Fibroblast of lung (primary cell): ENCODE data around the gene ROR2. TPM values are rescaled to one million over a fixed set of nuclear protein-coding genes. Genes with fewer than 3 reads are reported as not detected.

ENCODE experiments used
- DNase-seq, 2 donors: peaks; one replicate each; pipeline versions ENCODE4 v3.0.0 to v3.0.0-alpha.2; 2010; ENCODE audit warnings: low read depth in 2 of 2
- H2AFZ ChIP-seq: 2 replicates; pipeline ENCODE4 v1.5.1; 2012; ENCODE audit warnings: low read length, control low read depth, inconsistent platforms
- H3K27ac ChIP-seq: 2 replicates; pipeline ENCODE4 v1.5.1; 2011; ENCODE audit warnings: low read length, control low read depth; ENCODE audit not compliant: insufficient read depth
- H3K27me3 ChIP-seq: 2 replicates; pipeline ENCODE4 v1.5.1; 2011; ENCODE audit warnings: mild to moderate bottlenecking, low read length; ENCODE audit not compliant: control insufficient read depth, insufficient read depth
- H3K36me3 ChIP-seq: 2 replicates; pipeline ENCODE4 v1.5.1; 2011; ENCODE audit warnings: low read length; ENCODE audit not compliant: control insufficient read depth, insufficient read depth
- H3K4me1 ChIP-seq: 2 replicates; pipeline ENCODE4 v1.5.1; 2011; ENCODE audit warnings: low read length; ENCODE audit not compliant: control insufficient read depth, insufficient read depth; ENCODE audit errors: extremely low read depth
- H3K4me2 ChIP-seq: 2 replicates; pipeline ENCODE4 v1.5.1; 2011; ENCODE audit warnings: low read length, control low read depth; ENCODE audit not compliant: insufficient read depth; ENCODE audit errors: extremely low read depth
- H3K4me3 ChIP-seq, 4 experiments: fragments of 200-600 bp in 1 of 4; sonication (generic) in 1 of 4; replicated peaks in 1 of 4; 2 replicates each; pipeline ENCODE4 v1.5.1; 2011 to 2016; ENCODE audit warnings: low read length in 4 of 4, low read depth in 3 of 4, mild to moderate bottlenecking in 3 of 4, control low read depth in 2 of 4, inconsistent platforms in 1 of 4, mixed read lengths in 1 of 4; ENCODE audit not compliant: insufficient read depth in 1 of 4; ENCODE audit errors: control extremely low read depth in 1 of 4
- H3K79me2 ChIP-seq: 2 replicates; pipeline ENCODE4 v1.5.1; 2012; ENCODE audit warnings: mild to moderate bottlenecking, low read length, inconsistent platforms; ENCODE audit not compliant: control insufficient read depth, insufficient read depth
- H3K9ac ChIP-seq: 2 replicates; pipeline ENCODE4 v1.5.1; 2011; ENCODE audit warnings: mild to moderate bottlenecking, low read length, control low read depth; ENCODE audit not compliant: insufficient read depth
- H3K9me3 ChIP-seq: 2 replicates; pipeline ENCODE4 v1.5.1; 2012; ENCODE audit warnings: low read depth, low read length; ENCODE audit not compliant: control insufficient read depth, insufficient read depth
- H4K20me1 ChIP-seq: 2 replicates; pipeline ENCODE4 v1.5.1; 2011; ENCODE audit warnings: low read length; ENCODE audit not compliant: control insufficient read depth, insufficient read depth; ENCODE audit errors: extremely low read depth
- EZH2 ChIP-seq: IDR thresholded peaks from 2 replicates; pipeline ENCODE4 v1.5.1; 2012; ENCODE audit warnings: low read length, control low read depth, mild to moderate bottlenecking; ENCODE audit errors: missing control alignments
- polyA plus RNA-seq, 2 donors: library from polyadenylated mRNA; depleted of rRNA in 1 of 2; stranded (reverse) in 1 of 2; unstranded in 1 of 2; fragments of >200 nt; gene quantifications; 2 replicates each; pipeline ENCODE4 v1.2.1, GENCODE V29; 2011 to 2012; ENCODE audit warnings: missing spikeins in 1 of 2
- total RNA-seq: library from RNA; depleted of rRNA; stranded (reverse); fragments of >200 nt; gene quantifications from 2 replicates; pipeline ENCODE4 v1.2.1, GENCODE V29; 2014
- TF ChIP-seq, protein P1 (sequence below), 2 donors: IDR thresholded peaks in 1 of 2; conservative IDR thresholded peaks in 1 of 2; 1 replicate in 1 of 2; 2 replicates in 1 of 2; pipeline ENCODE4 v1.5.1; 2011 to 2012; ENCODE audit warnings: low read length in 2 of 2, control low read depth in 1 of 2, inconsistent platforms in 1 of 2, low read depth in 1 of 2, mild to moderate bottlenecking in 1 of 2

ROR2 gene
- total and polyA plus RNA-seq, 2 donors (not counting 1 experiment from before 2014, with no cell fraction given), result 2.3 to 27.9 TPM

DNA sequence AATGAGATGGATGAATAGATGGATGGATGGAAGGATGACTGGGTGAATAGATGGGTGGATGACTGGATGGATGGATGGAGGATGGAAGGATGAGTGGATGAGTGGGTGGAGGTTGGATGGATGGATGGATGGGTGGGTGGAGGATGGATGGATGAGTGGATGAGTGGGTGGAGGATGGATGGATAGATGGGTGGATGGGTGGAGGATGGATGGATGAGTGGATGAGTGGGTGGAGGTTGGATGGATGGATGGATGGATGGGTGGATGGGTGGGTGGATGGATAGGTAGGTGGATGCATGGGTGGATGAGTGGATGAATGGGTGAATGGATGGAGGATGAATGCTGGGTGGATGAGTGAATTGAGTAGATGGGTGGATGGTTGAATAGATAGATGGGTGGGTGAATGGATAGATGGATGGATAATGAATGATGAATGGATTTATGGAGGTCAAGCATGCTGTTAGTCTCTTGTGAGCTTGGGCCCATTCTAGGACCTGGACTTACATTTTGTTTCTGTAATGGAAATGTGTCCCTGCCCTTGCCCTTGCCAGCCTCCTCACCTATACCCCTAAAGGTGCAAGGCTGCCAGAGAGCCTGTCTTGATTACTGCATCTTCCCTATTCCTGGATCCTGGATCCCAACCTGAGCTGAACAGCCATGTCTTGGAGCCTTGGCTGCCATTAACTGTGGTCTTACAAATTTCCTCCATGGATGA lies 366.7 kb downstream of the ROR2 start:
- no peak overlapping the region for H2AFZ ChIP-seq
- H3K36me3 ChIP-seq, result no peaks in the 10 kb centered on the region
- DNase-seq, result no peak
- H3K9me3 ChIP-seq, result no peaks in the 10 kb centered on the region
- no peak overlapping the region for H3K4me3 ChIP-seq
- H3K79me2 ChIP-seq, result no peaks in the 10 kb centered on the region
- no peaks in the 10 kb centered on the region for H4K20me1 ChIP-seq
- TF ChIP-seq EZH2, result no peak
- TF ChIP-seq, protein P1, sequence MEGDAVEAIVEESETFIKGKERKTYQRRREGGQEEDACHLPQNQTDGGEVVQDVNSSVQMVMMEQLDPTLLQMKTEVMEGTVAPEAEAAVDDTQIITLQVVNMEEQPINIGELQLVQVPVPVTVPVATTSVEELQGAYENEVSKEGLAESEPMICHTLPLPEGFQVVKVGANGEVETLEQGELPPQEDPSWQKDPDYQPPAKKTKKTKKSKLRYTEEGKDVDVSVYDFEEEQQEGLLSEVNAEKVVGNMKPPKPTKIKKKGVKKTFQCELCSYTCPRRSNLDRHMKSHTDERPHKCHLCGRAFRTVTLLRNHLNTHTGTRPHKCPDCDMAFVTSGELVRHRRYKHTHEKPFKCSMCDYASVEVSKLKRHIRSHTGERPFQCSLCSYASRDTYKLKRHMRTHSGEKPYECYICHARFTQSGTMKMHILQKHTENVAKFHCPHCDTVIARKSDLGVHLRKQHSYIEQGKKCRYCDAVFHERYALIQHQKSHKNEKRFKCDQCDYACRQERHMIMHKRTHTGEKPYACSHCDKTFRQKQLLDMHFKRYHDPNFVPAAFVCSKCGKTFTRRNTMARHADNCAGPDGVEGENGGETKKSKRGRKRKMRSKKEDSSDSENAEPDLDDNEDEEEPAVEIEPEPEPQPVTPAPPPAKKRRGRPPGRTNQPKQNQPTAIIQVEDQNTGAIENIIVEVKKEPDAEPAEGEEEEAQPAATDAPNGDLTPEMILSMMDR (conservative IDR thresholded peaks at IDR 0.05 in 1 of 2, IDR thresholded peaks at IDR 0.05 in 1 of 2; ENCODE audit: low read depth in 1 of 2, low read length in 2 of 2), result no peak
- no peak overlapping the region for H3K4me2 ChIP-seq
- H3K9ac ChIP-seq, result no peak overlapping the region
- peaks cover 3% of the 10 kb centered on the region for H3K27me3 ChIP-seq
- H3K27ac ChIP-seq, result no peak overlapping the region
- H3K4me1 ChIP-seq, result no peaks in the 10 kb centered on the region

DNA sequence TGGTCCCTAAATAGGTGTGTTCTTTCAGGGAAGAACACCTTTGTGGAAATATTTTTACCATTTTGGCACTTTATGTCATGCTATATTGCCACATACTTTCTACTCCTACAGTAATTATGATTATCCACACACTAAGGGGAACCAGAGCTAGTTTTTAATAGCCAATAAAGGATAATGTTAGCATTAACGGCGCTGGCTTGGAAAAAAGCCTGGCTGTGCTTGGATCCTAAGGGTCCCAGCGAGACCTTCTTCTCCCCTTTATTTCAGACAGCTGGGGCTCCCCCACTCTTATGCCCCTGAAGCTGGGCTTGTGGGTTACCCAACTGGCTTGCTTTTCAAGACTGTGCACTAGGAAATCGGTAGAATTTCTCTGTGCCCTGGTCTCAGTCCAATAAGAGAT lies 367.8 kb downstream of the ROR2 start:
- peaks cover 3% of the 10 kb centered on the region for H3K27me3 ChIP-seq
- no peak overlapping the region for H3K27ac ChIP-seq
- no peak overlapping the region for H3K4me3 ChIP-seq
- no peak overlapping the region for H2AFZ ChIP-seq
- DNase-seq, result no peak
- H3K79me2 ChIP-seq, result no peaks in the 10 kb centered on the region
- no peak for TF ChIP-seq EZH2
- TF ChIP-seq, protein P1 (conservative IDR thresholded peaks at IDR 0.05 in 1 of 2, IDR thresholded peaks at IDR 0.05 in 1 of 2; ENCODE audit: low read depth in 1 of 2, low read length in 2 of 2), result no peak
- no peak overlapping the region for H3K4me2 ChIP-seq
- no peaks in the 10 kb centered on the region for H4K20me1 ChIP-seq
- H3K9ac ChIP-seq, result no peak overlapping the region
- no peaks in the 10 kb centered on the region for H3K36me3 ChIP-seq
- no peaks in the 10 kb centered on the region for H3K4me1 ChIP-seq
- H3K9me3 ChIP-seq, result no peaks in the 10 kb centered on the region

DNA sequence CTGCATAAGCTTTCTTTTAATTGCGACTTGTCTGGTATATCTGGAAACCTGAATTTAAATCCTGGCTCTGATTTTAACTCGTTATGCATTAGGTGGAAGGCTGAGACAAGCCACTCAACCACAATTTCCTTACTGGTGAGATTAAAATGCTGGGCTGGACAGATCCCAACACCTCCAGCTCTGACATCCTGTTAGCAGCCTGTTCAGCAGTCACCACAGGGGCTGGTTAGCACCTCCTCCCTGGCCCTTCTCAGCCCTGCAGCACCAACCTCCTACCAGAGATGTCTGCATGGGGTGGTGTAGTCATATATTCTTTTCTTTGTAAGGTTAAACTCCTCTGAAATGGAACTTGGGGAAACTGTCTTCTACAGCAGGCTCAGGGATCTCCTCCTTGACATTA lies 369.9 kb downstream of the ROR2 start:
- TF ChIP-seq EZH2, result no peak
- TF ChIP-seq, protein P1 (conservative IDR thresholded peaks at IDR 0.05 in 1 of 2, IDR thresholded peaks at IDR 0.05 in 1 of 2; ENCODE audit: low read depth in 1 of 2, low read length in 2 of 2), result no peak
- Histone ChIP-seq H3K9me3 (no peaks in the 10 kb centered on the region), H3K4me2 (no peak overlapping the region), H3K27ac (no peak overlapping the region), H3K9ac (no peak overlapping the region), H3K79me2 (no peaks in the 10 kb centered on the region), H3K4me3 (no peak overlapping the region), H3K36me3 (no peaks in the 10 kb centered on the region), H4K20me1 (no peaks in the 10 kb centered on the region), H3K27me3 (peaks cover 3% of the 10 kb centered on the region), H3K4me1 (no peaks in the 10 kb centered on the region), H2AFZ (no peak overlapping the region)
- peak; percentile 16 to 92 for DNase-seq
